Progenitor cell of endocrine pancreas (in vitro differentiated cells): ENCODE measurements around the gene ZNF536. TPM values are rescaled to one million over a fixed set of nuclear protein-coding genes. Genes with fewer than 3 reads are reported as not detected.

ENCODE experiments used
- DNase-seq: peaks from one replicate; pipeline ENCODE4 v3.0.0; 2021; ENCODE audit warnings: low spot score; ENCODE audit not compliant: unreplicated experiment
- H3K27ac Mint-ChIP-seq: 2 replicates; pipeline ENCODE4 v1.8.0; 2021; ENCODE audit warnings: mild to moderate bottlenecking, moderate library complexity, mixed read lengths
- H3K27me3 Mint-ChIP-seq: 2 replicates; pipeline ENCODE4 v1.8.0; 2021; ENCODE audit warnings: mixed read lengths
- H3K36me3 Mint-ChIP-seq: 2 replicates; pipeline ENCODE4 v1.8.0; 2022; ENCODE audit warnings: mixed read lengths; ENCODE audit not compliant: insufficient read depth
- H3K4me1 Mint-ChIP-seq: 2 replicates; pipeline ENCODE4 v1.8.0; 2021; ENCODE audit warnings: low read depth, mixed read lengths
- H3K4me3 Mint-ChIP-seq: 2 replicates; pipeline ENCODE4 v1.8.0; 2021; ENCODE audit warnings: low read depth, mild to moderate bottlenecking, moderate library complexity, mixed read lengths
- H3K9me3 Mint-ChIP-seq: 2 replicates; pipeline ENCODE4 v1.8.0; 2021; ENCODE audit warnings: low read depth, mixed read lengths
- CTCF ChIP-seq: fragments of 200-600 bp; sonication (generic); IDR thresholded peaks from one replicate; pipeline ENCODE4 v1.5.0; 2021; ENCODE audit warnings: antibody characterized with exemption, mild to moderate bottlenecking; ENCODE audit not compliant: unreplicated experiment
- total RNA-seq: library from RNA; stranded (reverse); gene quantifications from 2 replicates; pipeline ENCODE4 v1.2.1, GENCODE V29; 2021

ZNF536 gene
- total RNA-seq, 1 donor from 2014 or later: 2.0 TPM

- Mint-ChIP-seq H3K9me3 (no peaks in the 10 kb centered on the region), H3K4me1 (no peaks in the 10 kb centered on the region), H3K36me3 (no peaks in the 10 kb centered on the region), H3K27ac (no peak overlapping the region), H3K4me3 (no peak overlapping the region), H3K27me3 (peaks cover 30% of the 10 kb centered on the region)
- no peak for TF ChIP-seq CTCF
- no peak for DNase-seq
Measured at GRCh38 chr19:30421571-30421970, 49.4 kb downstream of the ZNF536 start.

- H3K9me3 Mint-ChIP-seq: no peaks in the 10 kb centered on the region
- TF ChIP-seq CTCF: no peak
- no peaks in the 10 kb centered on the region for H3K36me3 Mint-ChIP-seq
- no peak overlapping the region for H3K27ac Mint-ChIP-seq
- no peaks in the 10 kb centered on the region for H3K4me1 Mint-ChIP-seq
- H3K27me3 Mint-ChIP-seq: peaks cover 30% of the 10 kb centered on the region
- DNase-seq: no peak
- H3K4me3 Mint-ChIP-seq: no peak overlapping the region
Measured at GRCh38 chr19:30423481-30423880, 51.3 kb downstream of the ZNF536 start.

GRCh38 chr19:30425885-30426838 is 54.0 kb downstream of the ZNF536 start:
- H3K9me3 Mint-ChIP-seq: no peaks in the 10 kb centered on the region
- DNase-seq: no peak
- H3K27ac Mint-ChIP-seq: no peak overlapping the region
- H3K27me3 Mint-ChIP-seq: peaks cover 20% of the 10 kb centered on the region
- no peaks in the 10 kb centered on the region for H3K4me1 Mint-ChIP-seq
- H3K36me3 Mint-ChIP-seq: no peaks in the 10 kb centered on the region
- TF ChIP-seq CTCF: no peak
- no peak overlapping the region for H3K4me3 Mint-ChIP-seq

- Mint-ChIP-seq H3K4me3 (no peak overlapping the region), H3K9me3 (no peaks in the 10 kb centered on the region), H3K36me3 (no peaks in the 10 kb centered on the region), H3K27ac (no peak overlapping the region), H3K27me3 (peaks cover 20% of the 10 kb centered on the region), H3K4me1 (no peaks in the 10 kb centered on the region)
- no peak for DNase-seq
- TF ChIP-seq CTCF: no peak
Measured at GRCh38 chr19:30426864-30427263, 54.7 kb downstream of the ZNF536 start.

GRCh38 chr19:30428092-30428680 is 56.0 kb downstream of the ZNF536 start:
- TF ChIP-seq CTCF: no peak
- Mint-ChIP-seq H3K4me3 (no peak overlapping the region), H3K27me3 (peaks cover 17% of the 10 kb centered on the region), H3K36me3 (no peaks in the 10 kb centered on the region), H3K27ac (no peak overlapping the region), H3K4me1 (no peaks in the 10 kb centered on the region), H3K9me3 (no peaks in the 10 kb centered on the region)
- DNase-seq: no peak
